ENCODE measurements around the gene MIAT. TPM values are rescaled to one million over a fixed set of nuclear protein-coding genes. Genes with fewer than 3 reads are reported as not detected.
"Not testable (repeated sequence)": the region's sequence is repeated elsewhere in the genome, so short reads cannot be mapped to it uniquely, and the experiment has no call there.

The MIAT gene
- total RNA-seq, 1 experiment from 2014 or later: 0.32 TPM

DNA sequence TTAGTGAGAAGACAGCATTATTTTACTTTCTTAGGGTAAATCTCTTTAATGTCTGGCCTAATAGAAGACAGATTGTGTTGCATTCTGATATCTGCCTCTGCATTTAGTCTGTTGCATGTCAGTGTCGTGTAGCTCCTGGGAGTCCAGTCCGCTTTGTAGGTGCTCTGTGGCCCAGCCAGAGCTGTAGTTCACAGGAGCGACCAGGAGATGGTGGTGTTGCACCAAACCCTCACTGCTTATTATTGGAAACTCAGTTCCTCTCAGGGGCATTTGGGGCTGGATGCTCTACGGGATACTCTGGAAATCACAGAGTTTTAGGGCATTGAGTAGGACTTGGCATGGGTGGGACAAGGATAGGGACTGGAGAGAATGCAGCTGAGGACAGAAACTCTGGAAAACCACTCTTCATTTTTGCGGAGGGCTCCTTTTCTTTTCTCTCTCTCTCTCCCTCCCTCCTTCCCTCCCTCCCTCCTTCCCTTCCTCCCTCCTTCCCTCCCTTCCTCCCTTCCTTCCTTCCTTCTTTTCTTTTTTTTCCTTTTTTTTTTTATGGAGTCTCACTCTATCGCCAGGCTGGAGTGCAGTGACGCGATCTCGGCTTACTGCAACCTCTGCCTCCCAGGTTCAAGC, 21.7 kb downstream of the MIAT start:
- peak; percentile 86 for DNase-seq (ENCODE audit: low read depth, low spot score)
- in situ Hi-C loops (cut with HindIII; ENCODE audit: low pct_unique_long_range_greater_than_20kb, low sequenced_read_pairs): no loop called here

DNA sequence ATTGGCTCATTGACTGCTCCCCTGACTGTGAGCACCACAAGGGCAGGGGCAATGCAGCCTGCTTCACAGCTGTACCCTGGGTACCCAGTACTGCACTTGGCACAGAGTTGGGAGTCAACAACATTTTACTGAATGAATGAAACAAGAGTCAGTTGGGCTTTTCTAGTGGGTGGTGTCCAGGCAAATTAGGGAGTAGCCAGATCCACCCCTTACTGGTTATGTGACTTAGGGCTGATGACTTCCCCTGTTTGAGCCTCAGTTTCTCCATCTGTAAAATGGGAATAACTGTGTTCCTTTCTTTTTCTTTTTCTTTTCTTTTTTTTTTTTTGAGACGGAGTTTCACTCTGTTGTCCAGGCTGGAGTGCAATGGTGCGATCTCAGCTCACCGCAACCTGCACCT, 23.1 kb downstream of the MIAT start:
- DNase-seq (ENCODE audit: low read depth, low spot score): no peak
- in situ Hi-C loops (cut with HindIII; ENCODE audit: low pct_unique_long_range_greater_than_20kb, low sequenced_read_pairs): no loop called here

DNA sequence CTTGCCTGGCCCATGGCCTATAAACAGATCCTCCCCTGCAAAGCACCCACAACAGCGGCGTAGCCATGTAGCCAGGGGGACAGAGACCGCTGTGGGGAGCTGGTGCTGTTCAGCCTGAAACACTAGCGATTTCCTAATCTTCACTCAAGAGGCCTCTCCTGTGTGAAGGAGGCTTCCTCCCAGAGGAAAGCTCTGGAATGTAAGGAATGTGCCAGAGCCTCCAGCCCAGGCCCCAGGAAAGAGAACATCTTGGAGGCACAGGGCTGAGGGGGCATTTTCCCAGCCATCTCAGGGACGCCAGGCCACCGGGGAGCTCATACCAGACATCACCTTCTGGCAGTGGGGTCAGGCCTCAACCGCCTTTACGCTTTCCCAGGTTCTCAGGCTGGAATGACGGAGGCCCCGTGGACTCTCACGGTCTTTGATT, 24.0 kb downstream of the MIAT start:
- DNase-seq (ENCODE audit: low read depth, low spot score): no peak
- in situ Hi-C loops (cut with HindIII; ENCODE audit: low pct_unique_long_range_greater_than_20kb, low sequenced_read_pairs): no loop called here

DNA sequence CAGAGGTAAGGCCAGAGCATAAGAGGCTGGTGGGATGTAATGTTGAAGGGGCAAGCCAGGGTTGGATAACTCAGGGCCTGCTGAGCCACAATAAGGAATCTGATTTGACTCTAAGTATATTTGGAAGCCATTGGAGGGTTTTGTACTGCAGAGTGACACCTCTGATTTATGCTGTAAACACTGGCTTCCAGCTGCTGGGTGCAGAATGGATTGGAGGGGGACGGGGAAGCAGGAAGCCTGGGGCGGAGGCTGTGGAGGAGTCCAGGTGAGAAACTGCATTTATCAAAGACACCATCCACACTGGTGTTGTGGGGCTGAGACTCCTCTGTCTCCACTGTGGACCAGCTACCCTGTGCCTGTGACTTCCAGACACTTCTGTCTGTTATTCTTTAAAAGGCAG, 26.8 kb downstream of the MIAT start:
- in situ Hi-C loops (cut with HindIII; ENCODE audit: low pct_unique_long_range_greater_than_20kb, low sequenced_read_pairs): no loop called here
- no peak for DNase-seq (ENCODE audit: low read depth, low spot score)

GRCh38 chr22:26685601-26686000, 28.2 kb downstream of the MIAT start:
- in situ Hi-C loops (cut with HindIII; ENCODE audit: low pct_unique_long_range_greater_than_20kb, low sequenced_read_pairs): no loop called here
- no peak for DNase-seq (ENCODE audit: low read depth, low spot score)

- in situ Hi-C loops (cut with HindIII; ENCODE audit: low pct_unique_long_range_greater_than_20kb, low sequenced_read_pairs): no loop called here
Measured at GRCh38 chr22:26687439-26687838, 30.1 kb downstream of the MIAT start.

DNA sequence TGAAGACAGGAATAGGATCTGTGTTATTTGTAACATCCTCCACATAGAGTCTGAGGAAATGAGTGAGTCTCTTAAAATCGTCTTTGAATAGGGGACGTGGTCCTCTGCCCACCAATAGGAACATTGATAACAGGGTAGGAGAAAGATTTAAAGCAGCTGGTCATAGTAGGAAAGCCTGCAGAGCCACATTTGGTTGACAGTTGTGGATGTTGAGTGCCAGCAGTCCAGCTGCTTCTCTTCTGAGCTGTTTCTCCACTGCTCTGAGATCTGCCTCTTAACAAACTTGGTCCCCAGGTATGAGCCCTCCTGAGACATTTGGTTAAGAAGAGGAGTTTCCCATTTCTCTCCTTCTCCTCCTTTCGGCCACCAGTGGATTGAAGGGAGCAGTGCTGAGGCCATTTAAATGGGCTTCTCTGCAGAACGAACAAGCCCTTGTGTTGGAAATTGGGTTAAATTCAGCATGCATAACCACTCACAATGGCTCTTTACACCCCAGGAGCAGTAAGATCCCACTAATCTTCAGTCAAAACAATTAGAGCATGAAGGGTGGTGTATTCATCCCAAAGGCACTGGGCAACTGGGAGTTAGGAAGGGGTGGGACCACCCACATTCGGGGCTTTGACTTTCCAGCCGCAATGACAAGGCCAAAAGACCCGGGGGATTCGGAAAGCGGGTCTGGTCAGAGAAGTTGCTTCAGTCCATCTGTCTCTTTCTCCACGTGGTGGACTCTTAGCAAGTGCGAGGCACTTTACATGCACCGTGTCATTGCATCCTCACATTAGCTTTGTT, 32.3 kb downstream of the MIAT start:
- in situ Hi-C loops (cut with HindIII; ENCODE audit: low pct_unique_long_range_greater_than_20kb, low sequenced_read_pairs): no loop called here
- no peak for DNase-seq (ENCODE audit: low read depth, low spot score)

More at GRCh38 chr22:26687439-26687838, 30.1 kb downstream of the MIAT start:
- DNase-seq (ENCODE audit: low read depth, low spot score): no peak

DNA sequence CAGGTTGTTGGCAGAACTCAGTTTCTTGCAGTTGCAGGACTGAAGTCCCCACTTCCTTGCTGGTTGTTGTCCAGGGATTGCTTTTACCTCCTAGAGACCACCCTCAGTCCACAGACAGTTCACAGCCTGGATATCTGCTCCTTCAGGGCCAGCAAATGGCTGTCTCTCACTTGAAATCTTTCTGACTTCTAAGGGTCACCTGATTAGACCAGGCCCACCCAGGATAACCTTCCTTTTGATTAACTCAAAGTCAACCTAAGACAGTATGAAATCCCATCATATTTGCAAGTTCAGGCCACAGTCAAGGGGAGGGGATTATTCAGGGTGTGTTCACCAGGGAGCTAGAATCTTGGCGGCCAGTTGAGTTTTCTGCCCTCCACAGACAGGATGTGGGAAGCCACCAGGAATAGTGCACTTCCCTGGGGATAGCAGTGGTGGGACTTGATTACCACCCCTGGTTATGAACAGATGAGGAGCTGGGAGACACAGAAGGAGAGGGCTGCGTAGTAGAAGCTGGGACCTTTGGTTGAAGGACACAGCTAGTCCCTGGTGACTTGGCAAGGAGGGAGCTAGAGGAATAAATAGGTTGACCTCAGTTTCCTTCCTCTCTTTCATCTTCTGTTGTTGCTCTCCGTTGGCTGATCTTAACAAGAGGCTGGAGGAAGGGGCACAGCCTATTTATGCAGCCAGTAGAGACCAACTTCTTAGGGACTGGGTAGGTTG, 33.4 kb downstream of the MIAT start:
- DNase-seq (ENCODE audit: low read depth, low spot score): no peak
- in situ Hi-C loops (cut with HindIII; ENCODE audit: low pct_unique_long_range_greater_than_20kb, low sequenced_read_pairs): no loop called here

DNA sequence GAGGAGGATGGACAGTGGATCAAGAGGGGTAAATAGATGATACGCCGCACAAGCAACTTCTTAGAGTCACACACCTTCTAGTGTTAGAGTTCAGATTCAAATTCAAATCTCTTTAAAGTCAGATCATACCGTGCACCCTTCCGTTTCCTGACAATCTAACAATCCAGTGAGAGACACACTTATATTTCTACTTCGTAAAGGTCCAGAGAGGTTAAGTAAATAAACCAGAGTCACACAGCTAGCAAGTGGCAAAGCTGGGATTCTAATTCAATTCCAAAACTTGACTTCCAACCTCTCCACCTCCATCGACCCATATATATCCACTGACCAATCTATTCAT, 34.0 kb downstream of the MIAT start:
- no peak for DNase-seq (ENCODE audit: low read depth, low spot score)
- in situ Hi-C loops (cut with HindIII; ENCODE audit: low pct_unique_long_range_greater_than_20kb, low sequenced_read_pairs): no loop called here

- in situ Hi-C loops (cut with HindIII; ENCODE audit: low pct_unique_long_range_greater_than_20kb, low sequenced_read_pairs): no loop called here
- no peak for DNase-seq (ENCODE audit: low read depth, low spot score)
Measured at GRCh38 chr22:26692215-26692614, 34.8 kb downstream of the MIAT start.

DNA sequence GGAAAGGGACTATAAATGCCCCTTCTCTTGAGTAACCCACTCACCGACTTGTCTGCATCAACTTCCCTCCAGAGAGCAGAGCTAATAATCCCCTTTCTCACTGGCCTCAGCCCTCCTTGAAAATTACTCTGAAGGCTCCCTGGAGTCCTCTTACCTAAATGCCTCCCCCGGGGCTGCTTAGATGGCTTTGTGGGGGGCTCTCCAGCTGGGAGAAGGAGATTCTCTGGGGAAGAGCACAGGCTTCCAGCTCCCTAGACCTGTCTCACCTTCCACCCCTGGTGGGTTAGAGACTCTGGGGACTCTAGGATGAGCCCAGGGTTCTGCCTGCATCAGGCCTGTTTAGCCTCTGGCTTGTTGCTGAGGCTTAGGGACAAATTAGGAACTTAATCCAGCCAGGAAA, 39.8 kb downstream of the MIAT start:
- DNase-seq (ENCODE audit: low read depth, low spot score): no peak
- in situ Hi-C loops (cut with HindIII; ENCODE audit: low pct_unique_long_range_greater_than_20kb, low sequenced_read_pairs): no loop called here

DNA sequence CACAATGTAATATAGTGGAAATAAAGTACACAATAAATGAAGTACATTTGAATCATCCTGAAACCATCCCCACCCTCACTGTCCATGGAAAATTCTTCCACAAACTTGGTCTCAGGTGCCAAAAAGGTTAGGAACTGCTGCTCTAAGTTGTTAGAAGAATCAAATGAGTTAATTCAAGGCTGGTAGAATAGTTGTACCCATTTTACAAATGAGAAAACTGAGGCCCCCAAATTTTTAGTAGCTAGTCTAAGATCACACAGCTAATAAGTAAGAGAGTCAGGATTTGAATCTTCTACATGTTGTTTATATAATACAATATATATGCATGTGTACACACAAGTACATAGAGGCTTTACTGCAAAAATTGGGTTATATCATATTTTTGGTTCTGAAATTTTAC, 43.1 kb downstream of the MIAT start:
- in situ Hi-C loops (cut with HindIII; ENCODE audit: low pct_unique_long_range_greater_than_20kb, low sequenced_read_pairs): no loop called here
- DNase-seq (ENCODE audit: low read depth, low spot score): no peak

GRCh38 chr22:26700886-26701285, 43.5 kb downstream of the MIAT start:
- DNase-seq (ENCODE audit: low read depth, low spot score): no peak
- in situ Hi-C loops (cut with HindIII; ENCODE audit: low pct_unique_long_range_greater_than_20kb, low sequenced_read_pairs): no loop called here

DNA sequence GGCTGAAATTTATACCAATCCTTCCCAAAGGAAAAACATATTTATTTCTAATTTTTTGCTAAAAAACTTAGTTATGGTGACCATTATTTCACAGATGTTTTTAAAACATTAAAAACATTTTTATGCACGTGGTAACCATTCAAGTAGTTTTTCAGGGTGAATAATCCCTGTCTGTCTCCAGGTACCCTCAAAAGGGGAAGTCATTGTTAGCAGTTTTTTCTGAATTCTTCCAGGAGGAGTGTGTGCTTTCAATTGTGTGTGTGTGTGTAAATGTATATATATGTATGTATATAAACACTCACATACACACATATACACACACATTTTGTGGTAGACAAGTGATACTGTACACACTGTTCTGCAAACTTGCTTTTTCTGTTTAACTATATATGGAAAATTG, 43.9 kb downstream of the MIAT start:
- DNase-seq (ENCODE audit: low read depth, low spot score): no peak
- in situ Hi-C loops (cut with HindIII; ENCODE audit: low pct_unique_long_range_greater_than_20kb, low sequenced_read_pairs): no loop called here

- no peak for DNase-seq (ENCODE audit: low read depth, low spot score)
- in situ Hi-C loops (cut with HindIII; ENCODE audit: low pct_unique_long_range_greater_than_20kb, low sequenced_read_pairs): no loop called here
Measured at GRCh38 chr22:26702906-26703830, 45.8 kb downstream of the MIAT start.

- DNase-seq (ENCODE audit: low read depth, low spot score); in situ Hi-C loops (cut with HindIII; ENCODE audit: low pct_unique_long_range_greater_than_20kb, low sequenced_read_pairs): not testable (repeated sequence)
Measured at GRCh38 chr22:26705379-26705778, 48.0 kb downstream of the MIAT start.

- in situ Hi-C loops (cut with HindIII; ENCODE audit: low pct_unique_long_range_greater_than_20kb, low sequenced_read_pairs): no loop called here
Measured at GRCh38 chr22:26707090-26707489, 49.7 kb downstream of the MIAT start.

DNA sequence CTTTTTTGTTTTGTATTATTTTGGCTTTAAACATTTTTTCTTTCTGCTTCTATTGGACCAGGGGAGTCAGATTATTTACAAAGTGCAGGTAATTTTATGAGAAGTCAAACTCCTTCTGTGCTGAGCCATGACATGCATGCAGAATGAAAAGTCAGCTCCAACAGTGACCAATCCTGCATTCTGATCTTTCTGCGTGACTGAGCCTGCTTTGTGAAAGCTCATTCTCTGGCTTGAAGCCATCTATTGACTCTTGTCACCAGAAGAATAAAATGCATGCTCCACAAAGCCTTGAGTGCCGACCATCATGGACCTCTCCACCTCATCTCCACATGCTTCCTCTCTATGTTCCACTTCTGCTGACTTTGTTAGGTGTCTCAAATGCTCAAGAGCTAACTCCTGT, 50.2 kb downstream of the MIAT start:
- no peak for DNase-seq (ENCODE audit: low read depth, low spot score)
- in situ Hi-C loops (cut with HindIII; ENCODE audit: low pct_unique_long_range_greater_than_20kb, low sequenced_read_pairs): no loop called here

More at GRCh38 chr22:26707090-26707489, 49.7 kb downstream of the MIAT start:
- no peak for DNase-seq (ENCODE audit: low read depth, low spot score)

Data from SK-MEL-5 (cell line).